ENCODE results near the gene CSK.

GRCh38 chr15:74783072-74783807 is 1.4 kb downstream of the CSK start:
- TF ChIP-seq, protein P1, sequence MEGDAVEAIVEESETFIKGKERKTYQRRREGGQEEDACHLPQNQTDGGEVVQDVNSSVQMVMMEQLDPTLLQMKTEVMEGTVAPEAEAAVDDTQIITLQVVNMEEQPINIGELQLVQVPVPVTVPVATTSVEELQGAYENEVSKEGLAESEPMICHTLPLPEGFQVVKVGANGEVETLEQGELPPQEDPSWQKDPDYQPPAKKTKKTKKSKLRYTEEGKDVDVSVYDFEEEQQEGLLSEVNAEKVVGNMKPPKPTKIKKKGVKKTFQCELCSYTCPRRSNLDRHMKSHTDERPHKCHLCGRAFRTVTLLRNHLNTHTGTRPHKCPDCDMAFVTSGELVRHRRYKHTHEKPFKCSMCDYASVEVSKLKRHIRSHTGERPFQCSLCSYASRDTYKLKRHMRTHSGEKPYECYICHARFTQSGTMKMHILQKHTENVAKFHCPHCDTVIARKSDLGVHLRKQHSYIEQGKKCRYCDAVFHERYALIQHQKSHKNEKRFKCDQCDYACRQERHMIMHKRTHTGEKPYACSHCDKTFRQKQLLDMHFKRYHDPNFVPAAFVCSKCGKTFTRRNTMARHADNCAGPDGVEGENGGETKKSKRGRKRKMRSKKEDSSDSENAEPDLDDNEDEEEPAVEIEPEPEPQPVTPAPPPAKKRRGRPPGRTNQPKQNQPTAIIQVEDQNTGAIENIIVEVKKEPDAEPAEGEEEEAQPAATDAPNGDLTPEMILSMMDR (IDR thresholded peaks at IDR 0.05; ENCODE audit: borderline replicate concordance, extremely low read depth, low read length, poor library complexity, severe bottlenecking): no peak
- no peak for TF ChIP-seq EZH2 (IDR thresholded peaks at IDR 0.05; ENCODE audit: borderline replicate concordance, low read depth, low read length, severe bottlenecking)

All from DND-41 (cell line).